K562 (cell line): ENCODE measurements around the gene MEIS2. TPM values are rescaled to one million over a fixed set of nuclear protein-coding genes. Genes with fewer than 3 reads are reported as not detected.

ENCODE experiments used
- E2F5 ChIP-seq: sonication (generic); formaldehyde crosslinking; IDR thresholded peaks from 2 replicates; pipeline ENCODE4 v1.8.0; 2022; ENCODE audit warnings: mild to moderate bottlenecking, missing genetic modification reagents
- IFI16 ChIP-seq: fragments of 250-450 bp; sonication (Bioruptor Pico); IDR thresholded peaks from 2 replicates; pipeline ENCODE4 v2.1.2; 2022; ENCODE audit warnings: mild to moderate bottlenecking, inconsistent platforms
- MEF2D ChIP-seq: conservative IDR thresholded peaks from 2 replicates; pipeline ENCODE4 v1.6.1; 2016; ENCODE audit warnings: low read depth, missing genetic modification characterization, missing compliant biosample characterization
- MYC ChIP-seq, 2 experiments: fragments of 250-450 bp in 1 of 2; sonication (Bioruptor Pico) in 1 of 2; IDR thresholded peaks; 2 replicates each; pipeline versions ENCODE4 v1.5.1 to v1.6.1; 2012 to 2021; ENCODE audit warnings: low read depth in 2 of 2, borderline replicate concordance in 1 of 2, improper control_type of control experiment in 1 of 2, low read length in 1 of 2, mild to moderate bottlenecking in 1 of 2, moderate library complexity in 1 of 2
- MYNN ChIP-seq, 2 experiments: sonication (generic); formaldehyde crosslinking in 1 of 2; IDR thresholded peaks; 2 replicates each; pipeline versions ENCODE4 v1.5.0 to v1.6.1; 2016 to 2020; ENCODE audit warnings: antibody characterized with exemption in 1 of 2, missing genetic modification reagents in 1 of 2
- NCOA4 ChIP-seq: fragments of 450-650 bp; IDR thresholded peaks from 2 replicates; pipeline ENCODE4 v1.6.1; 2018; ENCODE audit warnings: mild to moderate bottlenecking; ENCODE audit not compliant: partially characterized antibody
- NR0B1 ChIP-seq: fragments of 450-650 bp; IDR thresholded peaks from one replicate; pipeline ENCODE4 v1.6.1; 2018; ENCODE audit warnings: mild to moderate bottlenecking, moderate library complexity; ENCODE audit not compliant: partially characterized antibody
- POLR2AphosphoS2 ChIP-seq: IDR thresholded peaks from 2 replicates; pipeline ENCODE4 v1.6.1; 2012; ENCODE audit warnings: low read length, improper control_type of control experiment
- POLR3A ChIP-seq: IDR thresholded peaks from 2 replicates; pipeline ENCODE4 v1.6.1; 2011; ENCODE audit warnings: borderline replicate concordance, mild to moderate bottlenecking, moderate library complexity; ENCODE audit not compliant: insufficient read length, insufficient read depth; ENCODE audit errors: extremely low read depth
- SREBF2 ChIP-seq: sonication (generic); formaldehyde crosslinking; IDR thresholded peaks from 2 replicates; pipeline ENCODE4 v1.4.0; 2020; ENCODE audit warnings: mild to moderate bottlenecking, missing genetic modification reagents
- STAT6 ChIP-seq: sonication (generic); formaldehyde crosslinking; IDR thresholded peaks from 2 replicates; pipeline ENCODE4 v1.8.1; 2023; ENCODE audit warnings: mild to moderate bottlenecking, missing genetic modification reagents
- TCF3 ChIP-seq: sonication (generic); formaldehyde crosslinking; IDR thresholded peaks from 2 replicates; pipeline ENCODE4 v1.4.0; 2020; ENCODE audit warnings: mild to moderate bottlenecking, missing genetic modification reagents
- UBTF ChIP-seq, 2 experiments: IDR thresholded peaks; 2 replicates each; pipeline ENCODE4 v1.6.1; 2012; ENCODE audit warnings: improper control_type of control experiment in 2 of 2, low read depth in 2 of 2, low read length in 2 of 2, borderline replicate concordance in 1 of 2
- ZNF609 ChIP-seq: sonication (generic); formaldehyde crosslinking; IDR thresholded peaks from 2 replicates; pipeline ENCODE4 v1.8.1; 2023; ENCODE audit warnings: missing genetic modification reagents, mild to moderate bottlenecking, borderline replicate concordance
- polyA plus RNA-seq, 8 experiments: library from polyadenylated mRNA; depleted of rRNA in 4 of 8; stranded (reverse) in 5 of 8; unstranded in 3 of 8; fragments of >200 nt; fragmentation: Nextera tagmentation in 2 of 8; fragmentation: Illumina TruSeq in 1 of 8; extraction: Ambion mirVana in 2 of 8; extraction: Trizol in 1 of 8; gene quantifications; 2 replicates each; pipeline versions ENCODE4 v1.2.1 to v1.2.3, GENCODE V29; 2011 to 2014; ENCODE audit warnings: inconsistent platforms in 1 of 8, missing spikeins in 1 of 8
- total RNA-seq, 7 experiments: library from RNA; depleted of rRNA in 6 of 7; stranded (reverse); fragments of >200 nt in 6 of 7; fragmentation: Illumina TruSeq in 2 of 7; extraction: Trizol in 2 of 7; gene quantifications; 2 replicates each; pipeline versions ENCODE4 v1.2.1 to v1.2.3, GENCODE V29; 2011 to 2021; ENCODE audit warnings: low replicate concordance in 1 of 7

MEIS2 gene
- total and polyA plus RNA-seq, 9 of the 15 experiments (the other 6 are each of a cell fraction or from before 2014, with no cell fraction given): 7.5 to 64.2 (median 22.3) TPM

GRCh38 chr15:36932070-36932469 is 168.3 kb downstream of the MEIS2 start (continued):
- TF ChIP-seq E2F5 (CRISPR knock-in tag) (no peak), MYC (IDR thresholded peaks at IDR 0.05; ENCODE audit: low read depth, low read length) (no peak), MYC (CRISPR knock-in tag; IDR thresholded peaks at IDR 0.05; ENCODE audit: borderline replicate concordance, low read depth) (no peak), ZNF609 (no peak), SREBF2 (no peak), POLR3A (no peak), TCF3 (peak; percentile 70), IFI16 (no peak), STAT6 (CRISPR knock-in tag) (no peak), UBTF (IDR thresholded peaks at IDR 0.05; ENCODE audit: borderline replicate concordance in 1 of 2, low read depth in 2 of 2, low read length in 2 of 2) (no peak), NCOA4 (no peak), MYNN (IDR thresholded peaks at IDR 0.05) (no peak), MYNN (CRISPR knock-in tag; IDR thresholded peaks at IDR 0.05) (no peak), POLR2AphosphoS2 (no peak), MEF2D (tag) (no peak), NR0B1 (no peak)
